K562 (cell line): ENCODE measurements around the gene ADGRD1. TPM values are rescaled to one million over a fixed set of nuclear protein-coding genes. Genes with fewer than 3 reads are reported as not detected.

Experiments
- ATAC-seq: fragments of 200-7000 bp; cut with Tn5 transposase; 3 replicates; pipeline ENCODE4 v1.9.1; 2020; ENCODE audit warnings: moderate library complexity
- BruUV-seq: library from RNA; stranded (reverse); fragments of 400-500 nt; replicated peaks from 2 replicates; lab custom pipeline; 2021; lab: Mats Ljungman, UMichigan
- CTCF ChIA-PET: fragments of 300-600 bp; formaldehyde crosslinking; extraction: SDS; loops from one replicate; lab custom pipeline; 2021; ENCODE audit warnings: low intra/inter-chr PET ratio; lab: Yijun Ruan, JAX
- POLR2A ChIA-PET: fragments of 300-600, 350-650 bp; sonication (Branson Sonifier 250); formaldehyde crosslinking; extraction: SDS; loops from one replicate; lab custom pipeline; 2021; ENCODE audit warnings: antibody characterized with exemption, inconsistent platforms; lab: Yijun Ruan, JAX
- DNase-seq, 4 experiments: peaks; one replicate each; pipeline versions ENCODE4 v3.0.0 to v3.0.0-alpha.2; 2011 to 2018; ENCODE audit warnings: low spot score in 3 of 4, mixed read lengths in 3 of 4; ENCODE audit errors: extremely low read depth in 1 of 4
- FAIRE-seq: peaks from 2 replicates; lab custom pipeline; 2011; peaks lifted over from hg19 to GRCh38; lab: Jason Lieb, UNC
- H2AFZ ChIP-seq: 2 replicates; pipeline ENCODE4 v1.6.0; 2011; ENCODE audit warnings: low read depth, low read length, control low read depth, inconsistent platforms
- H3K27ac ChIP-seq: fragments of 200-600 bp; 3 replicates; pipeline ENCODE4 v1.8.0; 2011; ENCODE audit warnings: low read depth, mild to moderate bottlenecking, control low read depth, inconsistent platforms, low read length, moderate library complexity, mixed read lengths; ENCODE audit errors: extremely low read depth
- H3K27me3 ChIP-seq, 2 experiments: fragments of 300-600 bp in 1 of 2; 2 replicates in 1 of 2; 3 replicates in 1 of 2; pipeline versions ENCODE4 v1.6.0 to v1.8.0; 2011; ENCODE audit warnings: inconsistent platforms in 2 of 2, low read length in 2 of 2, mild to moderate bottlenecking in 1 of 2, mixed read lengths in 1 of 2, moderate library complexity in 1 of 2; ENCODE audit not compliant: control insufficient read depth in 2 of 2, insufficient read depth in 2 of 2
- H3K36me3 ChIP-seq: fragments of 300-600 bp; 3 replicates; pipeline ENCODE4 v1.8.0; 2011; ENCODE audit warnings: mild to moderate bottlenecking, low read length, inconsistent platforms; ENCODE audit not compliant: control insufficient read depth, insufficient read depth
- H3K4me1 ChIP-seq, 2 experiments: fragments of 200-600 bp in 1 of 2; replicated peaks in 1 of 2; 2 replicates in 1 of 2; 3 replicates in 1 of 2; pipeline versions ENCODE4 v1.5.1 to v1.8.0; 2011; ENCODE audit warnings: inconsistent platforms in 2 of 2, low read length in 2 of 2, mild to moderate bottlenecking in 1 of 2, mixed read lengths in 1 of 2, moderate library complexity in 1 of 2; ENCODE audit not compliant: control insufficient read depth in 2 of 2, insufficient read depth in 2 of 2
- H3K4me2 ChIP-seq: 2 replicates; pipeline ENCODE4 v1.6.1; 2011; ENCODE audit warnings: low read length, control low read depth, inconsistent platforms, mixed read lengths; ENCODE audit not compliant: insufficient read depth
- H3K4me3 ChIP-seq: fragments of 200-600 bp; sonication (generic), shearing (Covaris generic); 2 replicates; pipeline ENCODE4 v1.5.1; 2016; ENCODE audit warnings: control low read depth, inconsistent platforms
- H3K79me2 ChIP-seq: fragments of 200-600 bp; 3 replicates; pipeline ENCODE4 v1.8.0; 2011; ENCODE audit warnings: low read length, inconsistent platforms; ENCODE audit not compliant: control insufficient read depth, insufficient read depth
- H3K9ac ChIP-seq, 2 experiments: 2 replicates each; pipeline versions ENCODE4 v1.6.0 to v1.6.1; 2011; ENCODE audit warnings: low read depth in 2 of 2, low read length in 2 of 2, control low read depth in 1 of 2, inconsistent platforms in 1 of 2, mild to moderate bottlenecking in 1 of 2, mixed read lengths in 1 of 2; ENCODE audit not compliant: insufficient read depth in 1 of 2
- H3K9me1 ChIP-seq: one replicate; pipeline ENCODE4 v1.6.0; 2011; ENCODE audit warnings: inconsistent platforms, mild to moderate bottlenecking, low read length, moderate library complexity; ENCODE audit not compliant: control insufficient read depth, insufficient read depth
- H3K9me3 ChIP-seq: replicated peaks from 2 replicates; pipeline ENCODE4 v1.5.1; 2011; ENCODE audit warnings: low read depth, low read length, inconsistent platforms; ENCODE audit not compliant: control insufficient read depth, insufficient read depth
- H4K20me1 ChIP-seq: replicated peaks from 2 replicates; pipeline ENCODE4 v1.6.1; 2011; ENCODE audit warnings: low read length, inconsistent platforms, mixed read lengths; ENCODE audit not compliant: control insufficient read depth, insufficient read depth
- CHD1 ChIP-seq: fragments of 200-600 bp; sonication (generic); IDR thresholded peaks from one replicate; pipeline ENCODE4 v1.6.1; 2012; ENCODE audit warnings: mild to moderate bottlenecking, moderate library complexity, low read length, inconsistent platforms
- DIDO1 ChIP-seq: fragments of 450-650 bp; IDR thresholded peaks from 2 replicates; pipeline ENCODE4 v1.6.1; 2016; ENCODE audit warnings: low read depth, missing biosample characterization, missing genetic modification characterization
- DPF2 ChIP-seq: fragments of 450-650 bp; IDR thresholded peaks from 2 replicates; pipeline ENCODE4 v1.6.1; 2016
- LEF1 ChIP-seq: fragments of 450-650 bp; IDR thresholded peaks from 2 replicates; pipeline ENCODE4 v1.6.1; 2016; ENCODE audit warnings: mild to moderate bottlenecking
- MEF2D ChIP-seq: conservative IDR thresholded peaks from 2 replicates; pipeline ENCODE4 v1.6.1; 2016; ENCODE audit warnings: low read depth, missing genetic modification characterization, missing compliant biosample characterization
- PML ChIP-seq: IDR thresholded peaks from 2 replicates; pipeline ENCODE4 v1.6.1; 2012; ENCODE audit warnings: low read length, inconsistent platforms
- PYGO2 ChIP-seq: fragments of 450-650 bp; IDR thresholded peaks from 2 replicates; pipeline ENCODE4 v1.6.1; 2016; ENCODE audit warnings: mild to moderate bottlenecking, missing genetic modification characterization, moderate library complexity, missing compliant biosample characterization
- ZNF444 ChIP-seq: fragments of 250-450 bp; sonication (Bioruptor Pico); IDR thresholded peaks from 2 replicates; pipeline ENCODE4 v1.4.0; 2020; ENCODE audit warnings: mild to moderate bottlenecking, moderate library complexity
- ZNF75A ChIP-seq: fragments of 450-650 bp; formaldehyde crosslinking; IDR thresholded peaks from 2 replicates; pipeline ENCODE4 v1.4.0; 2020; ENCODE audit warnings: mild to moderate bottlenecking
- WGBS: fragments of 100-300 bp; shearing (Covaris generic); methylation state at CpG from one replicate; pipeline ENCODE4 v1.1.6; 2016; ENCODE audit warnings: low coverage, mixed read lengths; ENCODE audit not compliant: insufficient coverage; ENCODE audit errors: missing lambda C conversion rate; 5-methylcytosine and 5-hydroxymethylcytosine counted together
- in situ Hi-C: fragments of 300-500 bp; cut with MboI; formaldehyde crosslinking; loops from 4 replicates; pipeline ENCODE4 v1.15.0; 2018; ENCODE audit warnings: inconsistent platforms, mixed read lengths
- intact Hi-C: fragments of 100-400 bp; cut with micrococcal nuclease; formaldehyde crosslinking; loops from 2 replicates; pipeline ENCODE4 v1.14.2; 2022
- polyA plus RNA-seq, 8 experiments: library from polyadenylated mRNA; depleted of rRNA in 4 of 8; stranded (reverse) in 5 of 8; unstranded in 3 of 8; fragments of >200 nt; fragmentation: Nextera tagmentation in 2 of 8; fragmentation: Illumina TruSeq in 1 of 8; extraction: Ambion mirVana in 2 of 8; extraction: Trizol in 1 of 8; gene quantifications; 2 replicates each; pipeline versions ENCODE4 v1.2.1 to v1.2.3, GENCODE V29; 2011 to 2014; ENCODE audit warnings: inconsistent platforms in 1 of 8, missing spikeins in 1 of 8
- total RNA-seq, 7 experiments: library from RNA; depleted of rRNA in 6 of 7; stranded (reverse); fragments of >200 nt in 6 of 7; fragmentation: Illumina TruSeq in 2 of 7; extraction: Trizol in 2 of 7; gene quantifications; 2 replicates each; pipeline versions ENCODE4 v1.2.1 to v1.2.3, GENCODE V29; 2011 to 2021; ENCODE audit warnings: low replicate concordance in 1 of 7
- TF ChIP-seq, protein P1 (sequence below), 2 experiments: fragments of 450-650 bp; formaldehyde crosslinking in 1 of 2; IDR thresholded peaks; 2 replicates each; pipeline versions ENCODE4 v1.4.0 to v1.6.1; 2014 to 2020; ENCODE audit warnings: mild to moderate bottlenecking in 2 of 2, borderline replicate concordance in 1 of 2, low read depth in 1 of 2
- TF ChIP-seq, protein P2 (sequence below): fragments of 250-450 bp; sonication (Bioruptor Pico); IDR thresholded peaks from 2 replicates; pipeline ENCODE4 v1.8.0; 2022; ENCODE audit warnings: inconsistent platforms, mild to moderate bottlenecking, moderate library complexity, borderline replicate concordance

The ADGRD1 gene
- total and polyA plus RNA-seq, 9 of the 15 experiments (the other 6 are each of a cell fraction or from before 2014, with no cell fraction given) = 1.7 to 11.7 (median 3.3) TPM

DNA sequence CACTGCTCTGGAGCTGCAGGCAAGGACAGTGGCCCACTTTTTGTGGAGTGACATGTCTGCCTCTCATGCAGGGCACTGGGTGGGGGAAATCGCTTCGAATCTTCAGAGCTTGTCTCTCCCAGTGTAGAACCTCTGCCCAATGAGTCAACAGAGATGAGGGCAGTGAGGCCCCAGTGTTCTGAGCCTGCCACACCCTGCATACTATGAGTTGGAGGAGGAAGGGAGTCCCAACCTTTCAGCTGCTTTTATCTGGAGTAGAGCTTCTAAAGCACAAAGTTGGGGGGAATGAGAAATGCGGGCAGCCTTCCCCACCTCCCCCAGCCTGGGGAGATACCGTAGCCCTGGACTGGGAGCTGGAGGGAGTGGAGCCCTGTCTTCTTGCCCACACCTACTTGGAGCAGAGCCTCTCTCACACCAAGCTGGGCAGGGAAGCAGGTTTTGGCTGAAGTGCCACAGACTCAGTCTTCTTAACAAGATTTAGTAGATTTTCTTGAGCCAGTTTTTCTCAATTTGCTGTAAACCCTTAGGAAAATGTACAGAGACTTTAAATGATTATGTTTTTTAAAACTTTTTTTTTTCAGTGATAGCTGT is 159.1 kb downstream of the ADGRD1 start:
- Histone ChIP-seq H3K36me3 (no peaks in the 10 kb centered on the region), H3K4me2 (no peak overlapping the region; the same call in 1 of the 2 replicates), H3K4me1 (no peaks in the 10 kb centered on the region; a peak in 1 of 5 replicates), H3K79me2 (no peaks in the 10 kb centered on the region), H2AFZ (no peak overlapping the region)
- in situ Hi-C loops (no loop called here), intact Hi-C loops (loop anchor here (10.0 kb wide), 1 partner anchor 342 kb away; no protein-coding TSS in a partner anchor)
- no peak for TF ChIP-seq PYGO2 (tag)
- TF ChIP-seq DIDO1 (tag) = no peak
- TF ChIP-seq PML = no peak
- TF ChIP-seq CHD1 = no peak
- no peak for TF ChIP-seq ZNF75A (CRISPR knock-in tag)
- TF ChIP-seq MEF2D (tag) = no peak
- TF ChIP-seq, protein P1, sequence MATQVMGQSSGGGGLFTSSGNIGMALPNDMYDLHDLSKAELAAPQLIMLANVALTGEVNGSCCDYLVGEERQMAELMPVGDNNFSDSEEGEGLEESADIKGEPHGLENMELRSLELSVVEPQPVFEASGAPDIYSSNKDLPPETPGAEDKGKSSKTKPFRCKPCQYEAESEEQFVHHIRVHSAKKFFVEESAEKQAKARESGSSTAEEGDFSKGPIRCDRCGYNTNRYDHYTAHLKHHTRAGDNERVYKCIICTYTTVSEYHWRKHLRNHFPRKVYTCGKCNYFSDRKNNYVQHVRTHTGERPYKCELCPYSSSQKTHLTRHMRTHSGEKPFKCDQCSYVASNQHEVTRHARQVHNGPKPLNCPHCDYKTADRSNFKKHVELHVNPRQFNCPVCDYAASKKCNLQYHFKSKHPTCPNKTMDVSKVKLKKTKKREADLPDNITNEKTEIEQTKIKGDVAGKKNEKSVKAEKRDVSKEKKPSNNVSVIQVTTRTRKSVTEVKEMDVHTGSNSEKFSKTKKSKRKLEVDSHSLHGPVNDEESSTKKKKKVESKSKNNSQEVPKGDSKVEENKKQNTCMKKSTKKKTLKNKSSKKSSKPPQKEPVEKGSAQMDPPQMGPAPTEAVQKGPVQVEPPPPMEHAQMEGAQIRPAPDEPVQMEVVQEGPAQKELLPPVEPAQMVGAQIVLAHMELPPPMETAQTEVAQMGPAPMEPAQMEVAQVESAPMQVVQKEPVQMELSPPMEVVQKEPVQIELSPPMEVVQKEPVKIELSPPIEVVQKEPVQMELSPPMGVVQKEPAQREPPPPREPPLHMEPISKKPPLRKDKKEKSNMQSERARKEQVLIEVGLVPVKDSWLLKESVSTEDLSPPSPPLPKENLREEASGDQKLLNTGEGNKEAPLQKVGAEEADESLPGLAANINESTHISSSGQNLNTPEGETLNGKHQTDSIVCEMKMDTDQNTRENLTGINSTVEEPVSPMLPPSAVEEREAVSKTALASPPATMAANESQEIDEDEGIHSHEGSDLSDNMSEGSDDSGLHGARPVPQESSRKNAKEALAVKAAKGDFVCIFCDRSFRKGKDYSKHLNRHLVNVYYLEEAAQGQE (IDR thresholded peaks at IDR 0.05; ENCODE audit: borderline replicate concordance) = no peak
- TF ChIP-seq, protein P1 (CRISPR knock-in tag; IDR thresholded peaks at IDR 0.05; ENCODE audit: low read depth) = no peak
- TF ChIP-seq LEF1 = no peak
- TF ChIP-seq ZNF444 (CRISPR knock-in tag) = no peak
- TF ChIP-seq, protein P2, sequence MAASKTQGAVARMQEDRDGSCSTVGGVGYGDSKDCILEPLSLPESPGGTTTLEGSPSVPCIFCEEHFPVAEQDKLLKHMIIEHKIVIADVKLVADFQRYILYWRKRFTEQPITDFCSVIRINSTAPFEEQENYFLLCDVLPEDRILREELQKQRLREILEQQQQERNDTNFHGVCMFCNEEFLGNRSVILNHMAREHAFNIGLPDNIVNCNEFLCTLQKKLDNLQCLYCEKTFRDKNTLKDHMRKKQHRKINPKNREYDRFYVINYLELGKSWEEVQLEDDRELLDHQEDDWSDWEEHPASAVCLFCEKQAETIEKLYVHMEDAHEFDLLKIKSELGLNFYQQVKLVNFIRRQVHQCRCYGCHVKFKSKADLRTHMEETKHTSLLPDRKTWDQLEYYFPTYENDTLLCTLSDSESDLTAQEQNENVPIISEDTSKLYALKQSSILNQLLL (CRISPR knock-in tag) = no peak
- no peak for TF ChIP-seq DPF2
- TF ChIP-seq, all 486 proteins: peak for 0
- no peak for FAIRE-seq
- peaks cover 3% of the 10 kb centered on the region for H3K9me1 ChIP-seq
- no peak overlapping the region for H3K4me3 ChIP-seq
- CTCF ChIA-PET = no interaction called here
- POLR2A ChIA-PET = interaction anchor here (0.7 to 2.2 kb wide), 3 partner anchors 11 to 36 kb away, joined by 3 to 8 read pairs (median 5); no protein-coding TSS in a partner anchor
- H3K27me3 ChIP-seq = peaks cover 0 to 32% of the 10 kb centered on the region in 2 experiments; a peak in 4 of 5 replicates
- no peaks in the 10 kb centered on the region; the same call in 1 of the 2 replicates for H4K20me1 ChIP-seq
- no peak for ATAC-seq
- H3K9me3 ChIP-seq = no peaks in the 10 kb centered on the region
- BruUV-seq = no TSS peak
- WGBS = 2% methylated on average over 4 of the region's 4 CpGs
- peak in 1 of 4 experiments; percentile 11 for DNase-seq
- no peak overlapping the region; the same call in 2 of the 3 replicates for H3K27ac ChIP-seq
- H3K9ac ChIP-seq = no peak overlapping the region; a peak in 1 of 4 replicates
